ENCODE results near the gene C6orf15.
A peak's percentile ranks its signal among the peaks of the same experiment; 100 is the strongest.

Gene C6orf15

GRCh38 chr6:31129130-31129529 lies 16.8 kb upstream of the C6orf15 start:
- DNase-seq: peak; percentile 52

GRCh38 chr6:31128093-31128676 lies 15.8 kb upstream of the C6orf15 start:
- DNase-seq: peak; percentile 59

- peak; percentile 28 for DNase-seq
These were observed 14.2 kb upstream of the C6orf15 start for GRCh38 chr6:31126396-31127175.

GRCh38 chr6:31125586-31126363 lies 13.4 kb upstream of the C6orf15 start:
- no peak for DNase-seq

GRCh38 chr6:31125162-31125561 lies 12.8 kb upstream of the C6orf15 start:
- DNase-seq: peak; percentile 7

- no peak for DNase-seq
These were observed 10.7 kb upstream of the C6orf15 start for GRCh38 chr6:31122791-31123706.

GRCh38 chr6:31121131-31121790 lies 8.9 kb upstream of the C6orf15 start:
- DNase-seq: no peak

GRCh38 chr6:31120151-31120915 lies 8.0 kb upstream of the C6orf15 start, which contains the start of gene CDSN:
Gene CDSN, minus strand, starts transcription at chr6:31120446. Its CDS starts 27 bp downstream, at chr6:31120419.
- no peak for DNase-seq

GRCh38 chr6:31118178-31118577 lies 5.8 kb upstream of the C6orf15 start:
- no peak for DNase-seq

- DNase-seq: no peak
These were observed 4.4 kb upstream of the C6orf15 start for GRCh38 chr6:31116661-31117385.

- no peak for DNase-seq
These were observed 3.7 kb upstream of the C6orf15 start for GRCh38 chr6:31115941-31116560.

GRCh38 chr6:31114970-31115849 lies 2.8 kb upstream of the C6orf15 start:
- DNase-seq: no peak

- DNase-seq: no peak
These were observed 2.1 kb upstream of the C6orf15 start, which contains the start of gene PSORS1C1 for GRCh38 chr6:31114541-31114878. Gene PSORS1C1, plus strand, starts transcription at chr6:31114800. Its CDS starts 14,833 bp downstream, at chr6:31129633.

GRCh38 chr6:31113861-31114540 lies 1.6 kb upstream of the C6orf15 start:
- DNase-seq: no peak

- DNase-seq: no peak
These were observed 663 bp downstream of the C6orf15 start for GRCh38 chr6:31111712-31112111.

- no peak for DNase-seq
These were observed 1.4 kb downstream of the C6orf15 start for GRCh38 chr6:31110825-31111582.

- DNase-seq: no peak
These were observed 5.3 kb downstream of the C6orf15 start for GRCh38 chr6:31107052-31107451.

- DNase-seq: no peak
These were observed 9.2 kb downstream of the C6orf15 start for GRCh38 chr6:31103136-31103535.
